Measurements from ENCODE around the gene CRYBG2.

The CRYBG2 gene

GRCh38 chr1:26281091-26281958 lies 72.6 kb downstream of the CRYBG2 start:
- no peak overlapping the region for H3K4me3 ChIP-seq (ENCODE audit: low read length)
- DNase-seq (ENCODE audit: low read depth) = no peak
- TF ChIP-seq CTCF (conservative IDR thresholded peaks at IDR 0.05; ENCODE audit: low read depth, low read length) = no peak

DNA sequence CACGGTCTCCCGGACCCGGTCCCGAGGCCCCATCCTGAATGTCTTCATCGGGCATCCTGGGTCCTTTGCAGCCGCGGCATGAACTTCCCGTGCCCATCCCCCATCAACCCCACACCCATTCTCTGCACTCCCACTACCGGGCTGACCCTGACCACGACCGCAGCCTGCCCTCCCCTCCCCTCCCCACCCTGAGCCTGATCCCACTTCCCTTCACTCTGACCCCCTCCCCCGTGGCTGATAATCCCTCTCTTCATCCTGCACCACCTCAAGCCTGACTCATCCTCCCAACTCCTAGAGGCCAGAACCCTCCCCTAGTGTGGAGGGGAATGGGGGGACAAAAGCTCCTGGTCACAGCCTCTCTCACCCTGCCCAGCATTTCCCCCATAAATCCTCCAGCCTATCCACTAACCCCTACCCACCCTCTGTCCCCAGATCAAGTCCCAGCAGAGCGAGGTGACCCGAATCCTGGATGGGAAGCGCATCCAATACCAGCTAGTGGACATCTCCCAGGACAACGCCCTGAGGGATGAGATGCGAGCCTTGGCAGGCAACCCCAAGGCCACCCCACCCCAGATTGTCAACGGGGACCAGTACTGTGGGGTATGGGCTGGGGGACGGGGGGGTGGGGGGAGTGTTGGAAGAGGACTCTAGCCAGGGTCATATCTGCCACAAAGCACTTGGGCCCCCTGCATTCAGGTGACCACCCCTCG lies 73.4 kb downstream of the CRYBG2 start:
- DNase-seq (ENCODE audit: low read depth) = no peak

GRCh38 chr1:26279456-26280332 lies 74.2 kb downstream of the CRYBG2 start, which contains the start of gene SH3BGRL3:
TSS of gene SH3BGRL3 (plus strand) at chr1:26280086. CDS start at chr1:26280156, 70 bp downstream.
- TF ChIP-seq CTCF (conservative IDR thresholded peaks at IDR 0.05; ENCODE audit: low read depth, low read length) = peak; percentile 59

More for the DNA sequence above, 73.4 kb downstream of the CRYBG2 start:
- TF ChIP-seq CTCF (conservative IDR thresholded peaks at IDR 0.05; ENCODE audit: low read depth, low read length) = no peak
- H3K4me3 ChIP-seq (ENCODE audit: low read length) = peak overlapping the region; percentile 70

GRCh38 chr1:26278724-26279455 lies 75.0 kb downstream of the CRYBG2 start:
- peak overlapping the region; percentile 70 for H3K4me3 ChIP-seq (ENCODE audit: low read length)
- DNase-seq (ENCODE audit: low read depth) = no peak
- TF ChIP-seq CTCF (conservative IDR thresholded peaks at IDR 0.05; ENCODE audit: low read depth, low read length) = no peak

More at GRCh38 chr1:26279456-26280332, 74.2 kb downstream of the CRYBG2 start, which contains the start of gene SH3BGRL3:
- DNase-seq (ENCODE audit: low read depth) = no peak
- H3K4me3 ChIP-seq (ENCODE audit: low read length) = peak within 1 kb of the TSS; percentile 70

- DNase-seq (ENCODE audit: low read depth) = no peak
- TF ChIP-seq CTCF (conservative IDR thresholded peaks at IDR 0.05; ENCODE audit: low read depth, low read length) = no peak
- H3K4me3 ChIP-seq (ENCODE audit: low read length) = no peak overlapping the region
These were observed 75.6 kb downstream of the CRYBG2 start for GRCh38 chr1:26278303-26278702.

- no peak for TF ChIP-seq CTCF (conservative IDR thresholded peaks at IDR 0.05; ENCODE audit: low read depth, low read length)
- H3K4me3 ChIP-seq (ENCODE audit: low read length) = no peak overlapping the region
- no peak for DNase-seq (ENCODE audit: low read depth)
These were observed 76.2 kb downstream of the CRYBG2 start for GRCh38 chr1:26277719-26278118.
